Colonic mucosa (tissue), 4 donors: ENCODE measurements around the gene GPRASP2. TPM values are rescaled to one million over a fixed set of nuclear protein-coding genes. Genes with fewer than 3 reads are reported as not detected.

Experiments
- DNase-seq: peaks from one replicate; pipeline ENCODE4 v3.0.0-alpha.2; 2020
- H3K27ac ChIP-seq: fragments of 200-600 bp; one replicate; pipeline ENCODE4 v1.8.0; 2021
- H3K27me3 ChIP-seq: fragments of 200-600 bp; one replicate; pipeline ENCODE4 v1.8.0; 2021
- H3K36me3 ChIP-seq: fragments of 200-600 bp; one replicate; pipeline ENCODE4 v1.8.0; 2021
- H3K4me1 ChIP-seq: fragments of 200-600 bp; one replicate; pipeline ENCODE4 v1.8.0; 2021; ENCODE audit warnings: mild to moderate bottlenecking
- H3K4me3 ChIP-seq: fragments of 200-600 bp; one replicate; pipeline ENCODE4 v1.8.0; 2021
- H3K9ac ChIP-seq, 2 donors: one replicate each; pipeline ENCODE4 v1.7.0; 2013; ENCODE audit warnings: control low read depth in 2 of 2, low read depth in 2 of 2, low read length in 2 of 2
- H3K9me3 ChIP-seq: fragments of 200-600 bp; one replicate; pipeline ENCODE4 v1.8.0; 2021
- intact Hi-C: fragments of 100-400 bp; cut with DNase I; formaldehyde crosslinking; loops from one replicate; pipeline ENCODE4 v1.14.1; 2022
- total RNA-seq, 2 donors: library from RNA; stranded (reverse); fragmentation: NEBNext Ultra II Directional in 1 of 2; extraction: Animal tissue kit (Norgen Biotek cat#: 25700) in 1 of 2; gene quantifications; one replicate each; pipeline ENCODE4 v1.2.1, GENCODE V29; 2021
- TF ChIP-seq, protein P1 (sequence below): fragments of 200-600 bp; IDR thresholded peaks from one replicate; pipeline ENCODE4 v1.8.0; 2022; ENCODE audit warnings: antibody characterized with exemption, mild to moderate bottlenecking
- donor health status: healthy.
- donor health status: DM: no; HTN: no; CAD: no.
- donor health status: DM: no; HTN: no; CAD: no.

GPRASP2 gene
- total RNA-seq, 2 donors from 2014 or later, result 2.2 to 4.6 TPM

DNA sequence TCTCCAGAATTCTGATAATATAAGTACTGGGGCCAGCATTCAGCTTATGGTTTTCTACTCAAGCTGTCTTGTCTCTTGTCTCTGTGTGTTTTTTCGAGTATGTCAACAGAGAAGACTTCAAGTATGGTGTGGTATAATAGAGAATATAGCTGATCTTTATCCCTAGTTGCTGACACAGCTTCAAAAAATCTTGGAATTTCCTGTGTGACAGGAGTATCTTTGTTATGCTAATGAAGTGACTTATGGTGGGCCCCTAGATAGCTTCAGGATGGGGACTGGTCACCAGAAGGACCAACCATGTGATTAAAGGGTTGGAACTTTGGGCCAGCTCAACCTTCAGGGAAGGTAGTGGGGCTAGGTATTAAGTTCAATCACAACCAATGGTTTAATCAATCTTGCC lies 11.2 kb downstream of the GPRASP2 start:
- Histone ChIP-seq H3K9me3 (no peaks in the 10 kb centered on the region), H3K4me1 (no peaks in the 10 kb centered on the region), H3K27ac (no peak overlapping the region), H3K27me3 (no peaks in the 10 kb centered on the region), H3K4me3 (no peak overlapping the region), H3K9ac (no peak overlapping the region), H3K36me3 (no peaks in the 10 kb centered on the region)
- TF ChIP-seq, protein P1, sequence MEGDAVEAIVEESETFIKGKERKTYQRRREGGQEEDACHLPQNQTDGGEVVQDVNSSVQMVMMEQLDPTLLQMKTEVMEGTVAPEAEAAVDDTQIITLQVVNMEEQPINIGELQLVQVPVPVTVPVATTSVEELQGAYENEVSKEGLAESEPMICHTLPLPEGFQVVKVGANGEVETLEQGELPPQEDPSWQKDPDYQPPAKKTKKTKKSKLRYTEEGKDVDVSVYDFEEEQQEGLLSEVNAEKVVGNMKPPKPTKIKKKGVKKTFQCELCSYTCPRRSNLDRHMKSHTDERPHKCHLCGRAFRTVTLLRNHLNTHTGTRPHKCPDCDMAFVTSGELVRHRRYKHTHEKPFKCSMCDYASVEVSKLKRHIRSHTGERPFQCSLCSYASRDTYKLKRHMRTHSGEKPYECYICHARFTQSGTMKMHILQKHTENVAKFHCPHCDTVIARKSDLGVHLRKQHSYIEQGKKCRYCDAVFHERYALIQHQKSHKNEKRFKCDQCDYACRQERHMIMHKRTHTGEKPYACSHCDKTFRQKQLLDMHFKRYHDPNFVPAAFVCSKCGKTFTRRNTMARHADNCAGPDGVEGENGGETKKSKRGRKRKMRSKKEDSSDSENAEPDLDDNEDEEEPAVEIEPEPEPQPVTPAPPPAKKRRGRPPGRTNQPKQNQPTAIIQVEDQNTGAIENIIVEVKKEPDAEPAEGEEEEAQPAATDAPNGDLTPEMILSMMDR, result no peak
- intact Hi-C loops, result no loop called here
- DNase-seq, result no peak

- TF ChIP-seq, protein P1, result no peak
- intact Hi-C loops, result no loop called here
- no peak for DNase-seq
- no peaks in the 10 kb centered on the region for H3K27me3 ChIP-seq
- H3K9ac ChIP-seq, result no peak overlapping the region
- no peak overlapping the region for H3K4me3 ChIP-seq
- no peaks in the 10 kb centered on the region for H3K36me3 ChIP-seq
- H3K9me3 ChIP-seq, result no peaks in the 10 kb centered on the region
- no peak overlapping the region for H3K27ac ChIP-seq
- H3K4me1 ChIP-seq, result no peaks in the 10 kb centered on the region
These were observed 15.5 kb downstream of the GPRASP2 start for GRCh38 chrX:102727761-102728160.

- intact Hi-C loops, result no loop called here
- no peaks in the 10 kb centered on the region for H3K27me3 ChIP-seq
- H3K9ac ChIP-seq, result no peak overlapping the region
- TF ChIP-seq, protein P1, result no peak
- DNase-seq, result no peak
- H3K36me3 ChIP-seq, result no peaks in the 10 kb centered on the region
- no peaks in the 10 kb centered on the region for H3K4me1 ChIP-seq
- no peaks in the 10 kb centered on the region for H3K9me3 ChIP-seq
- H3K4me3 ChIP-seq, result no peak overlapping the region
- no peak overlapping the region for H3K27ac ChIP-seq
These were observed 16.4 kb downstream of the GPRASP2 start for GRCh38 chrX:102728646-102729045.

DNA sequence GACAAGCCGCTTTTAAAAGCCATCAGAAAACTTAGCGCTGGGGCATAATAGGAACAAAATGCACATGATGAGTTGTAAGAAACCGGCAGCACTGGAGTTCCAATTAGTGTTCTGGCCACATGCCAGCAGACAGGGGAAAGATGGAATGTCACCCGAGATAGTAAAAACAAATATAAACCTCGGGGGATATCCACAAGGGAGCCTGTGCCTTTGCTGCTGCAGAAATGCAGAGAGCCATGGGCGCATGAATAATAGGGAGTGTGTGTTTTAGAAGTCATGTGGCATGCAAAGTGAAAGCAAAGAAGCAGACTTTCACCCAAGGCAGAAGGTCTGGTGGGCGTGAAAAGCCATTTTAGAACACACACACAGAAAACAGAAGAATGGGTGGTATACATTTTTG lies 27.4 kb downstream of the GPRASP2 start:
- DNase-seq, result no peak

DNA sequence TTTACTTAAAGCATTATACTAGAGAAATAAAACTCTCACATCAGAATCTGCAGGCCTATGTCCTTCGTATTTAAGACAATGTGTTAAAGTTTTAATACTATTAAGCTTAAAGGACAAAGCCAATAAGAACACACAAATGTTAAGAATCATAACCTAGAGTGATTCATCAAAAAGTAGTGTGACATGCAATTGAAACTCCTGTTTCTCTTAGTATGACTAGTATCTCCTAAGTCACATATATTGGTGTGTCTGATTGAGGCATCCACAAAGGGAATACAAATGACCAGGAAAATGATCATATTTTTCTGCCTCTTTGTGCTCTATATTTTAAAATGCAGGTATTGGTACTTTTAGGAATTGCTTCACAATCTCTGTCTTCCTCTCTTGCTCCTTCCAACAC lies 32.1 kb downstream of the GPRASP2 start:
- H3K27ac ChIP-seq, result no peak overlapping the region
- no peaks in the 10 kb centered on the region for H3K9me3 ChIP-seq
- H3K4me1 ChIP-seq, result no peaks in the 10 kb centered on the region
- no peak for DNase-seq
- H3K9ac ChIP-seq, result no peak overlapping the region
- no peaks in the 10 kb centered on the region for H3K27me3 ChIP-seq
- intact Hi-C loops, result no loop called here
- H3K36me3 ChIP-seq, result no peaks in the 10 kb centered on the region
- H3K4me3 ChIP-seq, result no peak overlapping the region
- TF ChIP-seq, protein P1, result no peak

More for the DNA sequence above, 27.4 kb downstream of the GPRASP2 start:
- H3K9me3 ChIP-seq, result no peaks in the 10 kb centered on the region
- H3K36me3 ChIP-seq, result no peaks in the 10 kb centered on the region
- no peak overlapping the region for H3K9ac ChIP-seq
- no peak overlapping the region for H3K27ac ChIP-seq
- H3K27me3 ChIP-seq, result no peaks in the 10 kb centered on the region
- intact Hi-C loops, result no loop called here
- no peak overlapping the region for H3K4me3 ChIP-seq
- no peaks in the 10 kb centered on the region for H3K4me1 ChIP-seq
- TF ChIP-seq, protein P1, result no peak

DNA sequence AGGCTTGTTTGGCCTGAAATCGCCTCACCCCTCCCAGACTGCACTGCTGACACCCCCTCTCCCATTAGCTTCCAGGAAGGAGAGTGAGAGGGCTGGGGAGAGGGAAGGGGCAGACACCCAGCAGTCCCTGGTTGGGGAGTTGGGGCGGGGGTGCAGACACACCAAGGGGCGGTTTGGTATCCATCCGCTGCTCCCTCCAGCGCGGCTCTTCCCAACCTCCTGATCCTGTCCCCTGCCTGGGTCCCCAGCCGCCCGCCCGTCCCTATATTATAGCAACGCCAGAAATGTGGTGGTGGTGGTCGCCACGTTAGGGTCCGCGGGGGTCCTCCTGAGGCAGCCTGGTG lies 33.2 kb downstream of the GPRASP2 start:
- Histone ChIP-seq H3K4me1 (no peaks in the 10 kb centered on the region), H3K27me3 (no peaks in the 10 kb centered on the region), H3K36me3 (no peaks in the 10 kb centered on the region), H3K9ac (peak overlapping the region in 1 of 2 donors; percentile 49), H3K27ac (no peak overlapping the region), H3K4me3 (peak overlapping the region; percentile 51), H3K9me3 (no peaks in the 10 kb centered on the region)
- intact Hi-C loops, result no loop called here
- DNase-seq, result no peak
- TF ChIP-seq, protein P1, result no peak
